Activated CD4-positive, alpha-beta T cell treated with anti-CD3 and anti-CD28 coated beads, Interleukin-2, Interleukin-4, amounts not matched to agents 100 ng/mL and 50 ng/mL, durations not matched to agents 16 hours and 8 hours (primary cell): ENCODE results near the gene GRIN2A.

Source experiments
- DNase-seq: peaks from one replicate; pipeline ENCODE4 v3.0.0-alpha.2; 2020; ENCODE audit warnings: low spot score

Gene GRIN2A

GRCh38 chr16:9757687-9758086 lies 424.5 kb downstream of the GRIN2A start:
- no peak for DNase-seq

GRCh38 chr16:9756434-9756833 lies 425.8 kb downstream of the GRIN2A start:
- no peak for DNase-seq

GRCh38 chr16:9755081-9755480 lies 427.1 kb downstream of the GRIN2A start:
- DNase-seq, result no peak

- no peak for DNase-seq
These were observed 440.5 kb downstream of the GRIN2A start for GRCh38 chr16:9741776-9742175.

GRCh38 chr16:9739301-9739700 lies 442.9 kb downstream of the GRIN2A start:
- DNase-seq, result no peak

- DNase-seq, result no peak
These were observed 443.5 kb downstream of the GRIN2A start for GRCh38 chr16:9738690-9739089.

- DNase-seq, result no peak
These were observed 445.7 kb downstream of the GRIN2A start for GRCh38 chr16:9736547-9736946.

- DNase-seq, result no peak
These were observed 459.1 kb downstream of the GRIN2A start for GRCh38 chr16:9723136-9723535.

- no peak for DNase-seq
These were observed 468.3 kb downstream of the GRIN2A start for GRCh38 chr16:9713907-9714306.

- no peak for DNase-seq
These were observed 469.1 kb downstream of the GRIN2A start for GRCh38 chr16:9713156-9713555.

- DNase-seq, result no peak
These were observed 473.1 kb downstream of the GRIN2A start for GRCh38 chr16:9708972-9709620.

GRCh38 chr16:9706217-9706836 lies 475.9 kb downstream of the GRIN2A start:
- DNase-seq, result no peak

GRCh38 chr16:9703731-9704130 lies 478.5 kb downstream of the GRIN2A start:
- no peak for DNase-seq
